ENCODE data around the gene KLF1.

GRCh38 chr19:12866416-12867119, 20.4 kb downstream of the KLF1 start:
- TF ChIP-seq POLR2A (IDR thresholded peaks at IDR 0.05; ENCODE audit: low read length) (no peak), GATA1 (IDR thresholded peaks at IDR 0.05; ENCODE audit: low read depth, low read length) (no peak)
